ENCODE data around the gene ZNF846. TPM values are rescaled to one million over a fixed set of nuclear protein-coding genes. Genes with fewer than 3 reads are reported as not detected.
"Not testable (repeated sequence)": the region's sequence is repeated elsewhere in the genome, so short reads cannot be mapped to it uniquely, and the experiment has no call there.

ZNF846 gene
- total RNA-seq, 2 experiments from 2014 or later, result 3.9 to 4.9 TPM

GRCh38 chr19:9792206-9793070 lies 23.9 kb upstream of the ZNF846 start:
- DNase-seq, result peak; percentile 92
- Mint-ChIP-seq H3K27ac (peak overlapping the region; percentile 87), H3K36me3 (no peaks in the 10 kb centered on the region), H3K4me1 (ENCODE audit: low read depth) (peaks cover 18% of the 10 kb centered on the region), H3K4me3 (peak overlapping the region; percentile 80), H3K27me3 (no peaks in the 10 kb centered on the region), H3K9me3 (no peaks in the 10 kb centered on the region)
- POLR2A ChIA-PET, result interaction anchor here (2.1 kb wide), 1 partner anchor 27 kb away, joined by 6 read pairs; the partner anchor contains the start of gene FBXL12
- CTCF ChIA-PET, result interaction anchor here (1.7 kb wide), 1 partner anchor 167 kb away, joined by 13 read pairs; no protein-coding TSS in a partner anchor
- intact Hi-C loops (cut with micrococcal nuclease), result loop anchor here (1.0 to 10.0 kb wide), 7 partner anchors 7 to 470 kb away; partner anchors contain the start of genes FBXL12, ZNF266, ZNF559 and ZNF561

- POLR2A ChIA-PET, result no interaction called here
- H3K36me3 Mint-ChIP-seq, result no peaks in the 10 kb centered on the region
- peak overlapping the region; percentile 80 for H3K4me3 Mint-ChIP-seq
- no peaks in the 10 kb centered on the region for H3K9me3 Mint-ChIP-seq
- H3K4me1 Mint-ChIP-seq (ENCODE audit: low read depth), result peaks cover 18% of the 10 kb centered on the region
- H3K27me3 Mint-ChIP-seq, result no peaks in the 10 kb centered on the region
- CTCF ChIA-PET, result no interaction called here
- intact Hi-C loops (cut with micrococcal nuclease), result loop anchor here (1.0 to 10.0 kb wide), 7 partner anchors 23 to 482 kb away; partner anchors contain the start of genes FBXL12, ZNF266, ZNF559 and ZNF561
- H3K27ac Mint-ChIP-seq, result peak overlapping the region; percentile 87
- peak; percentile 95 for DNase-seq
Observed at GRCh38 chr19:9791552-9792205, 23.1 kb upstream of the ZNF846 start.

- peaks cover 15% of the 10 kb centered on the region for H3K4me1 Mint-ChIP-seq (ENCODE audit: low read depth)
- intact Hi-C loops (cut with micrococcal nuclease), result loop anchor here (1.0 to 10.0 kb wide), 3 partner anchors 356 to 482 kb away; partner anchors contain the start of genes ZNF266, ZNF559 and ZNF699
- H3K36me3 Mint-ChIP-seq, H3K27me3 Mint-ChIP-seq, H3K27ac Mint-ChIP-seq, DNase-seq, H3K9me3 Mint-ChIP-seq, POLR2A ChIA-PET, CTCF ChIA-PET: not testable (repeated sequence)
- peak overlapping the region; percentile 80 for H3K4me3 Mint-ChIP-seq
Observed at GRCh38 chr19:9791073-9791367, 22.5 kb upstream of the ZNF846 start.

GRCh38 chr19:9789579-9789978 lies 21.0 kb upstream of the ZNF846 start:
- POLR2A ChIA-PET; DNase-seq; H3K27me3 Mint-ChIP-seq; H3K4me3 Mint-ChIP-seq; CTCF ChIA-PET; H3K9me3 Mint-ChIP-seq; intact Hi-C loops (cut with micrococcal nuclease); H3K36me3 Mint-ChIP-seq: not testable (repeated sequence)
- H3K27ac Mint-ChIP-seq, result peak overlapping the region; percentile 9
- peaks cover 18% of the 10 kb centered on the region for H3K4me1 Mint-ChIP-seq (ENCODE audit: low read depth)

GRCh38 chr19:9789066-9789465 lies 20.5 kb upstream of the ZNF846 start:
- H3K4me3 Mint-ChIP-seq, result no peak overlapping the region

GRCh38 chr19:9788604-9789003 lies 20.1 kb upstream of the ZNF846 start:
- DNase-seq; H3K27ac Mint-ChIP-seq; H3K27me3 Mint-ChIP-seq; intact Hi-C loops (cut with micrococcal nuclease); H3K4me3 Mint-ChIP-seq; H3K36me3 Mint-ChIP-seq; H3K9me3 Mint-ChIP-seq: not testable (repeated sequence)
- peaks cover 25% of the 10 kb centered on the region for H3K4me1 Mint-ChIP-seq (ENCODE audit: low read depth)
- ChIA-PET CTCF (interaction anchor here (0.6 to 1.3 kb wide), 4 partner anchors 18 to 204 kb away, joined by 3 to 4 read pairs (median 3); partner anchors contain the start of gene ZNF121), POLR2A (interaction anchor here (0.6 kb wide), 1 partner anchor 11 kb away, joined by 4 read pairs; no protein-coding TSS in a partner anchor)

More at GRCh38 chr19:9789066-9789465, 20.5 kb upstream of the ZNF846 start:
- ChIA-PET POLR2A (no interaction called here), CTCF (interaction anchor here (0.6 to 0.9 kb wide), 3 partner anchors 18 to 163 kb away, joined by 3 read pairs; no protein-coding TSS in a partner anchor)
- Mint-ChIP-seq H3K36me3 (no peaks in the 10 kb centered on the region), H3K9me3 (no peaks in the 10 kb centered on the region), H3K27ac (peak overlapping the region; percentile 9), H3K27me3 (no peaks in the 10 kb centered on the region), H3K4me1 (ENCODE audit: low read depth) (peaks cover 23% of the 10 kb centered on the region)
- no peak for DNase-seq
- intact Hi-C loops (cut with micrococcal nuclease), result no loop called here

GRCh38 chr19:9786819-9787218 lies 18.3 kb upstream of the ZNF846 start:
- no peaks in the 10 kb centered on the region for H3K27me3 Mint-ChIP-seq
- no peaks in the 10 kb centered on the region for H3K9me3 Mint-ChIP-seq
- H3K27ac Mint-ChIP-seq, result no peak overlapping the region
- H3K4me3 Mint-ChIP-seq, result peak overlapping the region; percentile 35
- no peaks in the 10 kb centered on the region for H3K36me3 Mint-ChIP-seq
- intact Hi-C loops (cut with micrococcal nuclease), result no loop called here
- peaks cover 22% of the 10 kb centered on the region for H3K4me1 Mint-ChIP-seq (ENCODE audit: low read depth)
- ChIA-PET CTCF (no interaction called here), POLR2A (no interaction called here)
- DNase-seq, result no peak

GRCh38 chr19:9786342-9786741 lies 17.8 kb upstream of the ZNF846 start:
- peak overlapping the region; percentile 80 for H3K27ac Mint-ChIP-seq
- no peaks in the 10 kb centered on the region for H3K9me3 Mint-ChIP-seq
- intact Hi-C loops (cut with micrococcal nuclease), result no loop called here
- H3K4me3 Mint-ChIP-seq, result peak overlapping the region; percentile 84
- POLR2A ChIA-PET, result no interaction called here
- no peaks in the 10 kb centered on the region for H3K27me3 Mint-ChIP-seq
- peaks cover 19% of the 10 kb centered on the region for H3K4me1 Mint-ChIP-seq (ENCODE audit: low read depth)
- CTCF ChIA-PET, result no interaction called here
- H3K36me3 Mint-ChIP-seq, result no peaks in the 10 kb centered on the region
- DNase-seq, result no peak

GRCh38 chr19:9785367-9786331 lies 17.1 kb upstream of the ZNF846 start:
- DNase-seq, result peak; percentile 99
- intact Hi-C loops (cut with micrococcal nuclease), result loop anchor here (1.0 kb wide), 3 partner anchors 8 to 34 kb away; partner anchors contain the start of genes FBXL12 and ZNF846
- Mint-ChIP-seq H3K27ac (peak overlapping the region; percentile 85), H3K4me1 (ENCODE audit: low read depth) (peaks cover 16% of the 10 kb centered on the region), H3K27me3 (no peaks in the 10 kb centered on the region), H3K36me3 (no peaks in the 10 kb centered on the region), H3K4me3 (peak overlapping the region; percentile 84), H3K9me3 (no peaks in the 10 kb centered on the region)
- CTCF ChIA-PET, result no interaction called here
- POLR2A ChIA-PET, result interaction anchor here (0.8 kb wide), 1 partner anchor 18 kb away, joined by 5 read pairs; the partner anchor contains the start of gene ZNF846

GRCh38 chr19:9784163-9784496 lies 15.6 kb upstream of the ZNF846 start:
- CTCF ChIA-PET, result interaction anchor here (1.5 kb wide), 1 partner anchor 158 kb away, joined by 6 read pairs; no protein-coding TSS in a partner anchor
- H3K36me3 Mint-ChIP-seq; DNase-seq; intact Hi-C loops (cut with micrococcal nuclease); H3K9me3 Mint-ChIP-seq; POLR2A ChIA-PET; H3K27me3 Mint-ChIP-seq: not testable (repeated sequence)
- H3K4me1 Mint-ChIP-seq (ENCODE audit: low read depth), result peaks cover 13% of the 10 kb centered on the region
- H3K4me3 Mint-ChIP-seq, result peak overlapping the region; percentile 9
- H3K27ac Mint-ChIP-seq, result peak overlapping the region; percentile 85

- DNase-seq, result no peak
- POLR2A ChIA-PET, result no interaction called here
- CTCF ChIA-PET, result interaction anchor here (1.3 kb wide), 1 partner anchor 13 kb away, joined by 3 read pairs; no protein-coding TSS in a partner anchor
- intact Hi-C loops (cut with micrococcal nuclease), result no loop called here
- no peak overlapping the region for H3K4me3 Mint-ChIP-seq
- no peak overlapping the region for H3K27ac Mint-ChIP-seq
- no peaks in the 10 kb centered on the region for H3K27me3 Mint-ChIP-seq
- peaks cover 13% of the 10 kb centered on the region for H3K4me1 Mint-ChIP-seq (ENCODE audit: low read depth)
- H3K9me3 Mint-ChIP-seq, result peaks cover 11% of the 10 kb centered on the region
- peaks cover 6% of the 10 kb centered on the region for H3K36me3 Mint-ChIP-seq
Observed at GRCh38 chr19:9782338-9782737, 13.8 kb upstream of the ZNF846 start.
